BJ (cell line): Measurements from ENCODE around the gene USP6NL. TPM values are rescaled to one million over a fixed set of nuclear protein-coding genes. Genes with fewer than 3 reads are reported as not detected.

Source experiments
- CTCF ChIA-PET: fragments of 350-600 bp; formaldehyde crosslinking; extraction: SDS; loops from one replicate; lab custom pipeline; 2021; ENCODE audit warnings: antibody characterized with exemption, inconsistent platforms; lab: Yijun Ruan, JAX
- POLR2A ChIA-PET: fragments of 300-600 bp; sonication (Branson Sonifier 250); formaldehyde crosslinking; extraction: SDS; loops from one replicate; lab custom pipeline; 2021; ENCODE audit warnings: antibody characterized with exemption; lab: Charles Lee
- DNase-seq: peaks from one replicate; pipeline ENCODE4 v3.0.0-alpha.2; 2011; ENCODE audit warnings: low read depth
- H3K27me3 ChIP-seq: 2 replicates; pipeline ENCODE4 v1.6.0; 2011; ENCODE audit warnings: low read length; ENCODE audit not compliant: control insufficient read depth, insufficient read depth
- H3K36me3 ChIP-seq: 2 replicates; pipeline ENCODE4 v1.5.1; 2011; ENCODE audit warnings: low read length; ENCODE audit not compliant: control insufficient read depth, insufficient read depth
- H3K4me3 ChIP-seq: 2 replicates; pipeline ENCODE4 v1.5.1; 2011; ENCODE audit warnings: low read depth, mild to moderate bottlenecking, control low read depth, low read length
- CTCF ChIP-seq: IDR thresholded peaks from 2 replicates; pipeline ENCODE4 v1.5.1; 2011; ENCODE audit warnings: low read depth, mild to moderate bottlenecking, control low read depth, inconsistent platforms, low read length, moderate library complexity; ENCODE audit not compliant: insufficient read depth
- polyA plus RNA-seq: library from polyadenylated mRNA; depleted of rRNA; stranded (reverse); fragments of >200 nt; gene quantifications from 2 replicates; pipeline ENCODE4 v1.2.3, GENCODE V29; 2011

USP6NL gene
- polyA plus RNA-seq, 1 experiment, result 7.7 TPM

- Histone ChIP-seq H3K27me3 (no peaks in the 10 kb centered on the region), H3K4me3 (no peak overlapping the region), H3K36me3 (no peaks in the 10 kb centered on the region)
- TF ChIP-seq CTCF, result no peak
- ChIA-PET POLR2A (no interaction called here), CTCF (no interaction called here)
- no peak for DNase-seq
Observed at GRCh38 chr10:11608159-11609013, 3.1 kb downstream of the USP6NL start.

- H3K36me3 ChIP-seq, result no peaks in the 10 kb centered on the region
- CTCF ChIA-PET, result no interaction called here
- DNase-seq, result no peak
- TF ChIP-seq CTCF, result no peak
- POLR2A ChIA-PET, result no interaction called here
- H3K4me3 ChIP-seq, result no peak overlapping the region
- no peaks in the 10 kb centered on the region for H3K27me3 ChIP-seq
Observed at GRCh38 chr10:11605807-11606408, 5.5 kb downstream of the USP6NL start.

- H3K36me3 ChIP-seq, result no peaks in the 10 kb centered on the region
- no peak for TF ChIP-seq CTCF
- POLR2A ChIA-PET, result no interaction called here
- no peak for DNase-seq
- CTCF ChIA-PET, result no interaction called here
- no peak overlapping the region for H3K4me3 ChIP-seq
- no peaks in the 10 kb centered on the region for H3K27me3 ChIP-seq
Observed at GRCh38 chr10:11604865-11605650, 6.4 kb downstream of the USP6NL start.

GRCh38 chr10:11603741-11604140 lies 7.7 kb downstream of the USP6NL start:
- ChIA-PET CTCF (interaction anchor here (0.6 kb wide), 1 partner anchor 136 kb away, joined by 3 read pairs; no protein-coding TSS in a partner anchor), POLR2A (no interaction called here)
- H3K36me3 ChIP-seq, result no peaks in the 10 kb centered on the region
- H3K27me3 ChIP-seq, result no peaks in the 10 kb centered on the region
- DNase-seq, result no peak
- no peak overlapping the region for H3K4me3 ChIP-seq
- TF ChIP-seq CTCF, result no peak
